Heart left ventricle (tissue), 13 donors: ENCODE measurements around the gene ESYT2.

Experiments used
- POLR2A ChIP-seq, 2 donors: fragments of 450-650 bp; IDR thresholded peaks; one replicate each; pipeline ENCODE4 v1.6.1; 2017; ENCODE audit warnings: antibody characterized with exemption in 2 of 2, mild to moderate bottlenecking in 2 of 2, moderate library complexity in 2 of 2
- TF ChIP-seq, protein P1 (sequence below), 12 donors: fragments of 200-600 bp; sonication (generic) in 4 of 12; IDR thresholded peaks; one replicate each; pipeline versions ENCODE4 v1.5.0 to v1.8.0; 2018 to 2022; ENCODE audit warnings: antibody characterized with exemption in 12 of 12, mild to moderate bottlenecking in 5 of 12
- donor health status: ischemic (EF 13 %, LVEDD 7.1; RV severe dilation, severe dysfunction).
- donor health status: DM: no; HTN: yes; CAD: no.
- donor health status: DM: no; HTN: no; CAD: no.
- donor health status: ischemic (EF 25% LVEDD 6.9; RV normal size, moderate dysfunction).
- donor health status: ischemic (EF 25% LVEDD 5.7; RV mildly dilated, moderate dysfunction).
- donor health status: ischemic (EF 35%, LVEDD 5.7; RV mildly dilated, moderate dysfunction).
- donor health status: nonischemic (EF 11% LVEDD 7.7; RV severe dilation, severe dysfunction).
- donor health status: DM: yes; HTN: yes; CAD: no.
- donor health status: PGD.
- donor health status: ischemic (EF 29% LVEDD 5.4; RV normal size, mild dysfunction).
- donor health status: nonischemic (EF 23%, LVEDD 6.1; RV moderate dilation, normal function).

DNA sequence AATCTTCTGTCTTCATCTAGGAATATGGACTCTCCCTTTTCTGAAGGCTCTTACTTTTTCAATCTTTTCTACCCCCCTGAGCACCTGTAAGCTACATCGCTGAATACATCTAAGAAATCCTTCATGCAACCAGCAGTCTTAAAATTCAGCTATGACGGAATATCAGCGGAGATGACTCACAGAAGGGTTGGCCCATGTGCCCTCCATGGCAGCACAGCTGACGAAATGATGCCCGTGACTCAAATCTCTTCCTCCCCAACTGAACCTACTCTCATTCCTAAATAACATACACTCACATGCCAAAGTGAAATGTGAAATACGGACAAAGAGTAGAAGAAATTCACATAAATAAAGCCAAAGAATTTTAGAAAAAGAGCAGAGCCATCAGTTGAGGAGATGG is 94.4 kb downstream of the ESYT2 start:
- no peak for TF ChIP-seq POLR2A (IDR thresholded peaks at IDR 0.05)
- TF ChIP-seq, protein P1, sequence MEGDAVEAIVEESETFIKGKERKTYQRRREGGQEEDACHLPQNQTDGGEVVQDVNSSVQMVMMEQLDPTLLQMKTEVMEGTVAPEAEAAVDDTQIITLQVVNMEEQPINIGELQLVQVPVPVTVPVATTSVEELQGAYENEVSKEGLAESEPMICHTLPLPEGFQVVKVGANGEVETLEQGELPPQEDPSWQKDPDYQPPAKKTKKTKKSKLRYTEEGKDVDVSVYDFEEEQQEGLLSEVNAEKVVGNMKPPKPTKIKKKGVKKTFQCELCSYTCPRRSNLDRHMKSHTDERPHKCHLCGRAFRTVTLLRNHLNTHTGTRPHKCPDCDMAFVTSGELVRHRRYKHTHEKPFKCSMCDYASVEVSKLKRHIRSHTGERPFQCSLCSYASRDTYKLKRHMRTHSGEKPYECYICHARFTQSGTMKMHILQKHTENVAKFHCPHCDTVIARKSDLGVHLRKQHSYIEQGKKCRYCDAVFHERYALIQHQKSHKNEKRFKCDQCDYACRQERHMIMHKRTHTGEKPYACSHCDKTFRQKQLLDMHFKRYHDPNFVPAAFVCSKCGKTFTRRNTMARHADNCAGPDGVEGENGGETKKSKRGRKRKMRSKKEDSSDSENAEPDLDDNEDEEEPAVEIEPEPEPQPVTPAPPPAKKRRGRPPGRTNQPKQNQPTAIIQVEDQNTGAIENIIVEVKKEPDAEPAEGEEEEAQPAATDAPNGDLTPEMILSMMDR (IDR thresholded peaks at IDR 0.05): no peak
